HEK293T (cell line): ENCODE measurements around the gene THEMIS.
"Not testable (repeated sequence)": the region's sequence is repeated elsewhere in the genome, so short reads cannot be mapped to it uniquely, and the experiment has no call there.

Source experiments
- BHLHE40 ChIP-seq: fragments of 450-650 bp; IDR thresholded peaks from 2 replicates; pipeline ENCODE4 v1.6.1; 2016; ENCODE audit warnings: mild to moderate bottlenecking, moderate library complexity, borderline replicate concordance
- FOXK2 ChIP-seq: fragments of 450-650 bp; IDR thresholded peaks from 2 replicates; pipeline ENCODE4 v1.6.1; 2016; ENCODE audit warnings: mild to moderate bottlenecking
- FOXM1 ChIP-seq: fragments of 450-650 bp; IDR thresholded peaks from 2 replicates; pipeline ENCODE4 v1.6.1; 2017; ENCODE audit warnings: mild to moderate bottlenecking, borderline replicate concordance
- SP1 ChIP-seq: fragments of 450-650 bp; IDR thresholded peaks from 2 replicates; pipeline ENCODE4 v1.6.1; 2017
- TF ChIP-seq, protein P1 (sequence below): fragments of 450-650 bp; IDR thresholded peaks from 2 replicates; pipeline ENCODE4 v1.6.1; 2016

DNA sequence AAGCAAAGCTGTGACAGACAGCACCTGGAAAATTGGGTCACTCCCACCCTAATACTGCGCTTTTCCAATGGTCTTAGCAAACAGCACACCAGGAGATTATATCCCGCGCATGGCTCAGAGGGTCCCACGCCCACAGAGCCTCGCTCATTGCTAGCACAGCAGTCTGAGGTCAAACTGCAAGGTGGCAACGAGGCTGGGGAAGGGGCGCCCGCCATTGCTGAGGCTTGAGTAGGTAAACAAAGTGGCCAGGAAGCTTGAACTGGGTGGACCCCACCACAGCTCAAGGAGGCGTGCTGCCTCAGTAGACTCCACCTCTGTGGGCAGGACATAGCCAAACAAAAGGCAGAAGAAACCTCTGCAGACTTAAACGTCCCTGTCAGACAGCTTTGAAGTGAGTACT is 25.6 kb upstream of the THEMIS start:
- TF ChIP-seq SP1, BHLHE40, FOXK2, FOXM1: not testable (repeated sequence)
- TF ChIP-seq, protein P1, sequence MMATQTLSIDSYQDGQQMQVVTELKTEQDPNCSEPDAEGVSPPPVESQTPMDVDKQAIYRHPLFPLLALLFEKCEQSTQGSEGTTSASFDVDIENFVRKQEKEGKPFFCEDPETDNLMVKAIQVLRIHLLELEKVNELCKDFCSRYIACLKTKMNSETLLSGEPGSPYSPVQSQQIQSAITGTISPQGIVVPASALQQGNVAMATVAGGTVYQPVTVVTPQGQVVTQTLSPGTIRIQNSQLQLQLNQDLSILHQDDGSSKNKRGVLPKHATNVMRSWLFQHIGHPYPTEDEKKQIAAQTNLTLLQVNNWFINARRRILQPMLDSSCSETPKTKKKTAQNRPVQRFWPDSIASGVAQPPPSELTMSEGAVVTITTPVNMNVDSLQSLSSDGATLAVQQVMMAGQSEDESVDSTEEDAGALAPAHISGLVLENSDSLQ, result not testable (repeated sequence)
